NCI-H82 treated with DMSO at 0.1 percent for 48 hours (cell line): Measurements from ENCODE around the gene URM1.
"Not testable (repeated sequence)": the region's sequence is repeated elsewhere in the genome, so short reads cannot be mapped to it uniquely, and the experiment has no call there.

ENCODE experiments used
- DNase-seq: peaks from one replicate; lab custom pipeline; 2025; ENCODE audit not compliant: unreplicated experiment; lab: John Stamatoyannopoulos, UW

URM1 gene

GRCh38 chr9:128406848-128407391 is 35.7 kb downstream of the URM1 start:
- no peak for DNase-seq

DNA sequence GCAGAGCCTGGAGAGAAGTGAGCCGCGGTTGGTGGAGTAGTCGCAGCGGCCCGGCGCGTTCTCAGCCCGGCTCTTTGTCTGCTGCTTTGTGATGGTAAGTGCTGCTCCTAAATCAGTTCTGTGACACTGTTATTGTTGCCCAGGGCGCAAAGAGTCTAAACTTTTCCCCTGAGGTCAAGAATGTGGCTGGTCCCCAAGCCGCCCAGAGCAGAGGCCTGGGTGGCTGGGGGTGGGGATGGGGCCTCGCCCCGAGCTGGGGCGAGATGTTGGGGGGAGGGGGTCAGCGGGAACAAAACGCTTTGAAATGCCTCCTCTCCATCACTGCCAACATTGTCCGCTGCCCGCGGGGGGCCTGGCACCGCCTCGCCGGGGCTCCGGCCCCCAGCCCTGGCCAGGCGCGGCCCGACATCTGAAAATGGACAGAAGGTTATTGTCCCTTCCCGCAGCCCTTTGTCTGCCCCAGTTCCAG is 37.8 kb downstream of the URM1 start:
- DNase-seq: no peak

GRCh38 chr9:128409450-128409849 is 38.3 kb downstream of the URM1 start:
- no peak for DNase-seq

GRCh38 chr9:128409978-128410377 is 38.8 kb downstream of the URM1 start:
- no peak for DNase-seq

DNA sequence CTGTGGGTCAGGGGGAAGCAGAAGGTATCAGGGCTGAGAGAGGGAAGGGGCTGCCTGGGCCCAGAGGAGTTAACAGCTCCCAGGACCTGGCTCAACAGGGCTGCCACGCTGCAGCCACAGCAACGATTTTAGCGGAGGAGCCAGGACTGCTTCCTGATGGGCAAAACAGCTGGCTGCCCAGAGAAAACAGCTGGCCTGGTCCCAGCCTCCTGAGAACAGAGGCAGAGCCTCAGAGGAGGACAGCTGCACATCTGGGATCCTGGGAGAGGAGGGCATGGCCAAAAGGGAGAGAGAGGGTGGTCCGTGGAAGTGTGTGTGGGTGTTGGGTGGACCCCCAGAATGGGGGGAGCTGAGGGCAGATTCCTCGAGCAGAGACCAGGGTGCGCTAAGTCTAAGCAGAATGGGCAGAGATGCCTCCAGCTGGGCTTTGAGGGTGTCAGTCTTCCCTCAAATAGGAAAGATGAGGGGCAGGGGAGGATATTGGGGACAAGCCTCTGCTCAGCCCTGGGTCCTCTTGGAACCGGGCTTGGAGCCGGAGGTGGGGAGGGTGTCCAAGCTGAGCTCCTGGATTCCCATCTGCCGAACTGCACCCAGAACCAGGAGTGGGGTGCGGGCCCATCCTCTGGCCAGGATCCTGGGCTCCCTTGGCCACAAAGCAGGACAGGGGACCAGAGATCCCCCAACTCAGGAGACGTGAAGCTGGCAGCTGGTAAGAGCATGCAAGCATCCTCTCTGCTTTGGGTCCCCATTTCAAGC is 40.4 kb downstream of the URM1 start:
- no peak for DNase-seq

- peak; percentile 58 for DNase-seq
Observed at GRCh38 chr9:128412120-128412790, 41.1 kb downstream of the URM1 start.

GRCh38 chr9:128413728-128414127 is 42.6 kb downstream of the URM1 start:
- DNase-seq: not testable (repeated sequence)

DNA sequence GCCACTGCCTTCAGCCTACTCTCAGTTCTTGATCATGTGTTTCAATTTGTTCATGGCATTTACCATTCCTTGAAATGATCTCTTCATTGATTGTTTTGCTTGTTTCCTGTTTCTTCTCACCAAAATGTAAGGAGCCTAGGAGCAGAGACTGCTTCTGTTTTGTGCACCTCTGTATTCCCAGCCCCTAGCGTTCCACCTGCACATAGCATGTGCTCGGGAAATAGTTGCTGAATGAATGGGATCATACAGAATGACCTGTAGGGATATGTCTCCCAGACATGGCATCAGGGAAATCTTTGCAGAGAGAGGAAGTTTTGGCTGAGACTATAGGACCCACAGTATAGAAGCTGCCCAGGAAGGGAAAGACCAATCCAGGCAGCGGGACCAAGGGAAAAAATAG is 43.3 kb downstream of the URM1 start:
- no peak for DNase-seq

DNA sequence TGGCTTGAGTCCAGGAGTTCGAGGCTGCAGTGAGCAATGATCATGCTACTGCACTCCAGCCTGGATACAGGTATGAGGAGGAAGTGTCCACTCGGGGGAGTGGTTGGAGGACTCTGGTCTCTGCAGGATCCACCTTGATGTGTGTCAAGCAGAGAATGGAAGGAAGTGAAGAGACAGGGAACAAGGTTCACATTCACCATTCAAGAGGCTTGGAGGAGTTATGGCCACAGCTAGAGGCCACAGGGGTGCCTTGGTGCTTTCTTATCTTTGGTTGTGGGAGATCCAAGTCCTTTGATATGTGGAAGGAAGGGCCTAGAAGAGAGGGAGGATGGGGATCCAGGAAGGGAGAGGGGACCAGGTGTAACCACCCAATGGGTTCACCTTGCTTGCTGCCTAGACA is 44.1 kb downstream of the URM1 start:
- no peak for DNase-seq

DNA sequence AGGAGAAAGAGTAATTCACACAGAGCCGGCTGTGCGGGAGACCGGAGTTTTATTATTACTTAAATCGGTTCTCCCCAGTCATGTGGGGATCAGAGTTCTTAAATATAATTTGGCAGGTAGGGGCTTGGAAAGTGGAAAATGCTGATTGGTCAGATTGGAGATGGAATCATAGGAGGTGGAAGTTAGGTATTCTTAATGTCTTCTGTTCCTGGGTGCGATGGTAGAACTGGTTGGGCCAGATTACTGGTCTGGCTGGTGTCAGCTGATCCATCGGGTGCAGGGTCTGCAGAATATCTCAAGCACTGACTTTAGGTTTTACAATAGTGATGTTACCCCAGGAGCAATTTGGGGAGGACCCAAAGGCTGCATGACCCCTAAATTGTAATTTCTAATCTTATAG is 44.8 kb downstream of the URM1 start:
- DNase-seq: no peak

- no peak for DNase-seq
Observed at GRCh38 chr9:128416432-128417019, 45.4 kb downstream of the URM1 start.

GRCh38 chr9:128419061-128419925 is 48.1 kb downstream of the URM1 start:
- DNase-seq: no peak

- peak; percentile 17 for DNase-seq
Observed at GRCh38 chr9:128420060-128420650, 49.0 kb downstream of the URM1 start.

- no peak for DNase-seq
Observed at GRCh38 chr9:128420651-128421481, 49.7 kb downstream of the URM1 start, which contains the start of gene CERCAM. Gene CERCAM (plus strand): TSS chr9:128420857. CDS start chr9:128420878, 21 bp downstream.

DNA sequence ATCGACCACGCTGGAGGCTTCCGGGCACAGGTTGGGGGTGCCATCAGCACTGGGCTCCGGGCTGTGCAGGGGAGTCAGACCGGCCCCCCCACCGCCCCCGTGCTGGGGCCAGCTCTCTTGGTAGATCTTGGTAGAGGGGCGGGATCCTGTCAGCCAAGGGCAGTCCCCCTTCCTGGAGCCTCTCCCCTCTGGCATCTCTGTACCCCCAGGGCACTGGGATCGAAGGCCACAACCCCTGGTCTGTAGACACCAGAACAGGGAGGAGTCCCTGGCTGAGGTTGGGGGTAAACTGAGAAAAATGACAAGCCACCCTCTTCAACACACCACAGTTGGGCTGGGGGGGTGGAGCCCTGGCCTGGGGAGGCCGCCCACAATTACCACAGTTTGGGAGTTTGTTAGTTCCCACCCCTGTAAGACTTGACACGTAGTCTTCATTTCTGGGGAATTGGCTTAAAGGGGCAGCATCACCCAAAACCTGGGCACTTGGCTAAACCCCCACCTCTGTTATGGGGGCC is 50.4 kb downstream of the URM1 start:
- no peak for DNase-seq

DNA sequence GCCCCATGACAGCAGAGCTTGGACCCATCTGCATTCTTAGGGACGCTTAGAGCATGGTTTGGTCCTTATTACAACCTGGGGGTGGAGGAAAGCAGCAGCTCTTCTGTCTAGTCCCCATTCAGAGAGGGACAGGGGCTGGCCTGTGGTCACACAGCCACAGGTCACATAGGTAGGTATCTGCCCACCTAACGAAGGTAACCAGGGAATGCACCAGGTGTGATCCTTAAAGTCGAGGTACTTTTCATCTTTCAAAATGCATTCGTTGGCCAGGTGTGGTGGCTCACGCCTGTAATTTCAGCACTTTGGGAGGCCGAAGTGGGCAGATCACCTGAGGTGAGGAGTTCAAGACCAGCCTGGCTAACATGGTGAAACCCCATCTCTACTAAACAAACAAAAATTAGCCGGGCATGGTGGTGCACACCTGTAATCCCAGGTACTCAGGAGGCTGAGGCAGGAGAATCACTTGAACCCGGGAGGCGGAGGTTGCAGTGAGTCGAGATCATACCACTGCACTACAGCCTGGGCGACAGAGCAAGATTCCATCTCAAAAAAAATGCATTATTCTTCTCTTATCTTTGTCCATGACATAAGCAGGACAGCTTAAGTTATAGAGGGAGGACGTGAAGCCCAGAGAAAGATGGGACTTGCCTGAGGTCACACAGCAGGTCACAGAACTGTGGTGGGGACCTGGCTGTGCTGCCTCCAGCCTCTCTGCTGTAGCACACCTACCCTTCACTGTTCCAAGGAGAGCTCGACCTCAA is 51.0 kb downstream of the URM1 start:
- not testable (repeated sequence) for DNase-seq

GRCh38 chr9:128422783-128423150 is 51.6 kb downstream of the URM1 start:
- DNase-seq: no peak

- DNase-seq: not testable (repeated sequence)
Observed at GRCh38 chr9:128423356-128423755, 52.2 kb downstream of the URM1 start.
